Upper lobe of left lung (tissue), 6 donors: ENCODE measurements around the gene MAMSTR. TPM values are rescaled to one million over a fixed set of nuclear protein-coding genes. Genes with fewer than 3 reads are reported as not detected.

Experiments
- ATAC-seq, 2 donors: fragments of 200-7000 bp; cut with Tn5 transposase; one replicate each; pipeline ENCODE4 v1.9.1; 2022; ENCODE audit warnings: mild to moderate bottlenecking in 2 of 2, moderate library complexity in 2 of 2; ENCODE audit not compliant: low FRiP score in 2 of 2
- DNase-seq, 2 donors: peaks; one replicate each; pipeline ENCODE4 v3.0.0-alpha.2; 2019 to 2020
- H3K27ac ChIP-seq, 4 donors: fragments of 200-600 bp; sonication (generic); one replicate each; pipeline ENCODE4 v1.5.1; 2016 to 2019
- H3K27me3 ChIP-seq, 4 donors: fragments of 200-600 bp; sonication (generic); one replicate each; pipeline ENCODE4 v1.5.1; 2017 to 2019
- H3K36me3 ChIP-seq, 4 donors: fragments of 200-600 bp; sonication (generic); one replicate each; pipeline ENCODE4 v1.5.1; 2016 to 2019
- H3K4me1 ChIP-seq, 4 donors: fragments of 200-600 bp; sonication (generic); one replicate each; pipeline ENCODE4 v1.5.1; 2018 to 2019
- H3K4me3 ChIP-seq, 4 donors: fragments of 200-600 bp; sonication (generic); one replicate each; pipeline ENCODE4 v1.5.1; 2017 to 2019; ENCODE audit warnings: mild to moderate bottlenecking in 2 of 4, moderate library complexity in 1 of 4
- H3K9me3 ChIP-seq, 4 donors: fragments of 200-600 bp; sonication (generic); one replicate each; pipeline ENCODE4 v1.5.1; 2018 to 2019
- EP300 ChIP-seq, 4 donors: sonication (generic); formaldehyde crosslinking; IDR thresholded peaks; one replicate each; pipeline ENCODE4 v1.5.1; 2017; ENCODE audit warnings: antibody characterized with exemption in 4 of 4, control low read depth in 2 of 4
- POLR2A ChIP-seq, 4 donors: fragments of 450-650 bp; IDR thresholded peaks; one replicate each; pipeline ENCODE4 v1.5.1; 2016 to 2017; ENCODE audit warnings: antibody characterized with exemption in 4 of 4, mild to moderate bottlenecking in 2 of 4
- POLR2AphosphoS5 ChIP-seq, 2 donors: sonication (generic); formaldehyde crosslinking; IDR thresholded peaks; one replicate each; pipeline ENCODE4 v1.5.1; 2017; ENCODE audit warnings: antibody characterized with exemption in 2 of 2
- WGBS, 2 donors: methylation state at CpG; one replicate each; pipeline ENCODE4 v1.1.5; 2017 to 2018; 5-methylcytosine and 5-hydroxymethylcytosine counted together
- total RNA-seq, 6 donors: library from RNA; depleted of rRNA in 4 of 6; stranded (reverse); fragments of >200 nt in 4 of 6; gene quantifications; one replicate each; pipeline versions ENCODE4 v1.1.0 to v1.2.1, GENCODE V29; 2016 to 2021
- TF ChIP-seq, protein P1 (sequence below), 6 experiments: fragments of 450-650 bp in 4 of 6; fragments of 200-600 bp in 2 of 6; sonication (generic) in 2 of 6; IDR thresholded peaks; one replicate each; pipeline ENCODE4 v1.5.1; 2016 to 2019; ENCODE audit warnings: antibody characterized with exemption in 6 of 6
- donor health status: DM: no; HTN: no; CAD: no; lungs with moderate emphysema.
- donor health status: DM: no; HTN: yes; CAD: no; lungs with severe emphysema.

MAMSTR gene
- total RNA-seq, 6 donors from 2014 or later, result 1.1 to 3.1 (median 1.3) TPM; not detected in 1

DNA sequence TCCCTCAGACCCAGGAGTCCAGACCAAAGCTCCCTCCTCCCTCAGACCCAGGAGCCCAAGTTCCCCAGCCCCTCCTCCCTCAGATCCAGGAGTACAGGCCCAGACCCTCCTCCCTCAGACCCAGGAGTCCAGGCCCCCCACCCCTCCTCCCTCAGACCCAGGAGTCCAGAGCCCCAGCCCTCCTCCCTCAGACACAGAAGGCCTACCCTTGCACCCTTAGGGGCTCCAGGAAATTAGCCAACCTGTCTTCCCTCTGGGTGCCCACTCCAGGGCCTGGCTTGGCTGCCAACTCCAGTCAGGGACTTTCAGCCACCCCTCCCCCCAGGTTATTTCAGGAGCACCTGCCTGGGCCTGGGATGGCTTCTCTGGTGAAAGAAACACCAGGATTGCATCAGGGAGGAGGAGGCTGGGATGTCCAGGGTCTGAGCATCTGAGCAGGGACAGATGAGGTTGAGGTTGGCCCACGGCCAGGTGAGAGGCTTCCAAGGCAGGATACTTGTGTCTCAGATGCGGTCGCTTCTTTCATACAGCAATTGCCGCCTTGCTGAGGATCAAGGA is 35.6 kb upstream of the MAMSTR start, which contains the start of gene FGF21:
TSS of gene FGF21 (plus strand) at position 441 of the 558 bp plus-strand sequence. CDS start 713 bp downstream, outside the sequence.
- no peak for ATAC-seq
- H3K36me3 ChIP-seq, result peaks cover 0 to 13% (median 1%) of the 10 kb centered on the region in 4 donors
- no peak for TF ChIP-seq POLR2A (IDR thresholded peaks at IDR 0.05)
- TF ChIP-seq POLR2AphosphoS5 (IDR thresholded peaks at IDR 0.05), result no peak
- TF ChIP-seq EP300 (IDR thresholded peaks at IDR 0.05), result no peak
- TF ChIP-seq, protein P1, sequence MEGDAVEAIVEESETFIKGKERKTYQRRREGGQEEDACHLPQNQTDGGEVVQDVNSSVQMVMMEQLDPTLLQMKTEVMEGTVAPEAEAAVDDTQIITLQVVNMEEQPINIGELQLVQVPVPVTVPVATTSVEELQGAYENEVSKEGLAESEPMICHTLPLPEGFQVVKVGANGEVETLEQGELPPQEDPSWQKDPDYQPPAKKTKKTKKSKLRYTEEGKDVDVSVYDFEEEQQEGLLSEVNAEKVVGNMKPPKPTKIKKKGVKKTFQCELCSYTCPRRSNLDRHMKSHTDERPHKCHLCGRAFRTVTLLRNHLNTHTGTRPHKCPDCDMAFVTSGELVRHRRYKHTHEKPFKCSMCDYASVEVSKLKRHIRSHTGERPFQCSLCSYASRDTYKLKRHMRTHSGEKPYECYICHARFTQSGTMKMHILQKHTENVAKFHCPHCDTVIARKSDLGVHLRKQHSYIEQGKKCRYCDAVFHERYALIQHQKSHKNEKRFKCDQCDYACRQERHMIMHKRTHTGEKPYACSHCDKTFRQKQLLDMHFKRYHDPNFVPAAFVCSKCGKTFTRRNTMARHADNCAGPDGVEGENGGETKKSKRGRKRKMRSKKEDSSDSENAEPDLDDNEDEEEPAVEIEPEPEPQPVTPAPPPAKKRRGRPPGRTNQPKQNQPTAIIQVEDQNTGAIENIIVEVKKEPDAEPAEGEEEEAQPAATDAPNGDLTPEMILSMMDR (IDR thresholded peaks at IDR 0.05), result no peak
- H3K27ac ChIP-seq, result peak within 1 kb of the TSS; percentile 63 to 89 (median 73)
- H3K27me3 ChIP-seq, result peaks cover 0 to 11% (median 0%) of the 10 kb centered on the region in 4 donors
- no peaks in the 10 kb centered on the region for H3K9me3 ChIP-seq
- peaks cover 13 to 26% (median 23%) of the 10 kb centered on the region in 4 donors for H3K4me1 ChIP-seq
- H3K4me3 ChIP-seq, result no peak within 1 kb of the TSS
- DNase-seq, result no peak
- 85 to 98% methylated on average over 4 of the region's 4 CpGs for WGBS, 2 donors

- Histone ChIP-seq H3K27ac (peak within 1 kb of the TSS; percentile 68 to 89 (median 84)), H3K4me3 (peak within 1 kb of the TSS; percentile 48 to 73 (median 58))
- peak; percentile 80 to 86 for ATAC-seq
Observed at GRCh38 chr19:48752496-48753365, 33.2 kb upstream of the MAMSTR start, which contains the start of gene FUT1. TSS of gene FUT1 (minus strand) at chr19:48752641. CDS start at chr19:48751281, 1,360 bp downstream.

DNA sequence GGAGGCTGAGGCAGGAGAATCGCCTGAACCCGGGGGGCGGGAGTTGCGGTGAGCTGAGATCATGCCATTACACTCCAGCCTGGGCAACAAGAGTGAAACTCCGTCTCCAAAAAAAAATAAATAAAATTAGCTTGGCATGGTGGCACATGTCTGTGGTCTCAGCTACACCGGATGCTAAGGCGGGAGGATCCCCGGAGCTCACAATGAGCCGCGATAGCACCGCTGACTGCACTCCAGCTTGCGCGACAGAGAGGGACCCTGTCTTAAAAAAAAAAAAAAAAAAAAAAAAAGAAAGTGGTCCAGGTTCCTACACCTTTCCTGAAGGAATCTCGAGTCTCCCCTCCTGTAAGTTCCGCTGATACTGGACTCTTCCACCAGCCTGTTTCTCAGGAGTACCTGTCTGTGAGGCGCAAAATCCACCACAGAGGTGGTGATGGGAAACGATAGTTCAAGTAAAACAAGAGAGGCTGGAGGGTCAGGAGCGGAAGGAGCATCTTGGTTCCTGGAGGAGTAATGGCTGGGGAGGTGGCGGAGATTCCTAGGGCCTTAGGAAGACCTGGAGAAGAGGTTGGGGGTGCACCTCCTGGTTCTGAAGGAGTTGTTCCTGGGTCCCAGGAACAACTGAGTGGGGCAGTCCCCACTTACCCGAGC is 32.4 kb upstream of the MAMSTR start:
- TF ChIP-seq POLR2A (IDR thresholded peaks at IDR 0.05) (no peak), POLR2AphosphoS5 (IDR thresholded peaks at IDR 0.05) (no peak)
- DNase-seq, result no peak
- Histone ChIP-seq H3K27me3 (peaks cover 0 to 11% (median 0%) of the 10 kb centered on the region in 4 donors), H3K9me3 (no peaks in the 10 kb centered on the region), H3K4me1 (peaks cover 16 to 33% (median 26%) of the 10 kb centered on the region in 4 donors), H3K4me3 (peak overlapping the region; percentile 48 to 73 (median 58)), H3K36me3 (peaks cover 0 to 28% (median 2%) of the 10 kb centered on the region in 4 donors), H3K27ac (peak overlapping the region; percentile 68 to 89 (median 84))
- 16 to 18% methylated on average over 20 of the region's 20 CpGs for WGBS, 2 donors
- ATAC-seq, result no peak

More at GRCh38 chr19:48752496-48753365, 33.2 kb upstream of the MAMSTR start, which contains the start of gene FUT1:
- Histone ChIP-seq H3K4me1 (peaks cover 11 to 26% (median 23%) of the 10 kb centered on the region in 4 donors), H3K27me3 (peaks cover 0 to 11% (median 0%) of the 10 kb centered on the region in 4 donors), H3K9me3 (no peaks in the 10 kb centered on the region), H3K36me3 (peaks cover 0 to 22% (median 2%) of the 10 kb centered on the region in 4 donors)
- 4 to 9% methylated on average over 12 to 28 of the region's 73 CpGs for WGBS, 2 donors
- TF ChIP-seq, protein P1 (IDR thresholded peaks at IDR 0.05), result peak in 4 of 6 experiments; percentile 32 to 52 (median 32)
- TF ChIP-seq POLR2AphosphoS5 (IDR thresholded peaks at IDR 0.05) (peak; percentile 59 to 69), EP300 (IDR thresholded peaks at IDR 0.05) (no peak), POLR2A (IDR thresholded peaks at IDR 0.05) (peak in 2 of 4 donors; percentile 43 to 50)
- DNase-seq, result peak; percentile 92 to 93

DNA sequence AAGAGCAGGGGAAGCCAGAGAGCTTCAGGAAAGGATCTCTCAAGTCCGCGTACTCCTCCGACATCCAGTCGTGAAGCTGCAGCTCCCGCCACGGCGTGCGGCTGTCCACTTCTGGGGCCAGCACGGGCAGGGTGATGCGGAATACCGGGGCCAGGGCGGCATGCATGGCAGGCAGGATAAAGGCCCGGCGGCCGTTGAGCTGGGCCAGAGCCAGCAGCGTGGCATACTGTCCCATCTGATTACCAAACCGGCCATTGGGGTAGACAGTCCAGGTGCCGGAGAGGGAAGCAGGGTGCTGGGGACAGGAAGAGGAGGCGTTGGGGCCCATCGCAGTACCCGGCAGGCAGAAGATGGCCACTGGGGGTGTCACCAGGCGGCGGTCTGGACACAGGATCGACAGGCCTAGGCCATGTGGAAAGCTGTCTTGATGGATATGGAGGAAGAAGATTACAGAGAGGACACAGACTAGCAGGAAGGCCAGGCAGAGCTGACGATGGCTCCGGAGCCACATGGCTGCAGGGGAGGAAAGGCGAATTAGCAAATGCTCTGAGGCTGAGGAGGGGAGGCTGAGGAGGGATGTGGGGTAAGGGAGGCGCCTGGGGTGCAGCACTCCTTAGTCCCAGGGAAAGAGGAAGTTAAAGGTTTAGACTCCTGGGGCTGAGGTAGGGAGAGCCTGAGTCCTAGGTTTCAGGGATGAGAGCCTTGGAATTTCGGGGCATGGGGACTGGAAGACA is 31.4 kb upstream of the MAMSTR start:
- peak overlapping the region in 2 of 4 donors; percentile 48 to 59 for H3K4me3 ChIP-seq
- H3K36me3 ChIP-seq, result peaks cover 0 to 31% (median 2%) of the 10 kb centered on the region in 4 donors
- DNase-seq (peak in 1 of 2 donors; percentile 79), ATAC-seq (no peak)
- no peaks in the 10 kb centered on the region for H3K9me3 ChIP-seq
- TF ChIP-seq POLR2A (IDR thresholded peaks at IDR 0.05) (no peak), POLR2AphosphoS5 (IDR thresholded peaks at IDR 0.05) (no peak), EP300 (IDR thresholded peaks at IDR 0.05) (no peak)
- TF ChIP-seq, protein P1 (IDR thresholded peaks at IDR 0.05), result no peak
- H3K4me1 ChIP-seq, result peaks cover 17 to 40% (median 32%) of the 10 kb centered on the region in 4 donors
- peaks cover 0 to 11% (median 0%) of the 10 kb centered on the region in 4 donors for H3K27me3 ChIP-seq
- peak overlapping the region in 2 of 4 donors; percentile 34 to 89 for H3K27ac ChIP-seq
- 77 to 82% methylated on average over 26 to 29 of the region's 29 CpGs for WGBS, 2 donors
